CD1c-positive myeloid dendritic cell (primary cell): Measurements from ENCODE around the gene ABHD2.

Experiments used
- DNase-seq: peaks from one replicate; pipeline ENCODE4 v3.0.0-alpha.2; 2016; ENCODE audit errors: extremely low spot score

Gene ABHD2

DNA sequence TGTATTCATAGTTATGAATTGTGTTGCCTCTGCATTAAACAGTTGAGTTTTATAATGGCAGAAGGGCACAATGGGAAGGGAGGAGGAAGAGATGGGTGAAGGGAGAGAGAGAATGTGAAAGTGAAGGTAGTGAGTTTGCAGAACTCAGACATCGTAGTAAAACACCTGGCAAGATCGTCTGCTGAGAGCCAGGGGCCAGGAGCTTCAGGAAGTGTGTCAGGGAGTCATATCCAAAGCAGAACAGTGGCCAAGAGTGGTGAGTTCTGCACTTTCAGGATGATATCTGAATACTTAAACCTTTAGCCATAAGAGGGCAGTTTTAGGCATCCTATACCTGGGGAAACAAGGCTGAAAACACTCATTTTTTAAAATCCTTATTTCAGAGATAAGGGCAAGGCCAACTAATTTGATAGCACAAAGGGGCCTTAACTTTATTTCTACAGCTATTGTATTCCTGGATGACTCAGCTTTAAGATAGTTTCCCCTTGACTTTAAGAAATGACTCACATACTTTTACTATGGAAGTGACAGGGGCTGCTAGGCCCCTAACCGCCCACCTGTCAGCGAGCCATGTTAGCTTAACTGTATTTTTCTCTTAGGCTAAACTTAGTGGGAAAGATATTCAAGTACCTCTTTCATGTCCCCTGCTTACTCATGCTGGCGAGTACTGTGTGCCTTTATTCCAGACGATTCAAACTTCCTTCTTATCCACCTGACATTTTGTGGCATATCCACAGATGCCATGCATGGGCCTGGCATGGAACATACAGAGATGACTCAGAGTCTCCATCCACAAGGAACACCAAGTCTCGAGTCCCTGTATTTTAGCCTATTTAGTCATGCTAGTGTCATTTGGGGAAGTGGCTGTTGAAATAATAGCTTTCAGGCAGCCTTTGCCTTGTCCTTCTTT, 79.3 kb downstream of the ABHD2 start:
- DNase-seq: peak; percentile 81

DNA sequence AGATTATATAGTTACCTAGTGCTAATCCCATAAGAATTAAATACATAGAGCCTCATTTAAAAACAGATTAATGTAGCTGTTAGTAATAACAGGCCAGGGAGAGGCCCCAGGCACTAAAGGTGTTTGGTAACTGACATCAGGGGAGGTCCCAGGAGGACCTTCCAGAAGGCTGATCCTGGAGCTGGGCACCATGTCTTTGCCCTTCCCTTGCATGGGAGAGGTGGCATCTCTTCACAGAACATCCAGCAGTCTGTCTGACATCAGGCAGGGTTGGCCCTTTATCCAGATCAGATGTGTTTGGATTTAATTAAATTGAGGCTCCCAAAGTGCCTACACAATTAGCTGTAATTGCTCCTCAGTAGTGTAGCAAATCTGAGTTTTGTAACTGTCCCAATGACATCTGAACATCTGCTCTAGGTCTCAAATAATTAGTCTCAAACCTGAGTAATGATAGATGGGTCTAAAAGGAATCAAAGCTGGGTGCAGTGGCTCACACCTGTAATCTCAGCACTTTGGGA, 80.1 kb downstream of the ABHD2 start:
- no peak for DNase-seq

DNA sequence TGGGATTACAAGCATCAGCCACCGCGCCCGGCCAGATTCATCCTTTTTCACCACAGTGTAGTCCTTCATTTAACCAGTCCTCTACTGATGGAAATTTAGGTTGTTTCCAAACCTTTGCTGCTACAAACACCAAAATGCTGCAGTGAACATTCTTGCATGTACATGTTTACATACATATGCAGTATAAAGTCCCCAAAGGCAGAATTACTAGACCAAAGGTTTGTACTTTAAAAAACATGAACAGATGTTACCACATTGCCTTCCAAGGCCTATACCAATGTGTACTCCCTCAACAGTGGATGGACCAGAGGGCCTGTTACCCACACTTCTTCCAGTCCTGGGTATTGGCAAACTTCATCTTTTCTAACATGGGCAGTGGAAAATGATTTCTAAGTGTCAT, 82.1 kb downstream of the ABHD2 start:
- no peak for DNase-seq

DNA sequence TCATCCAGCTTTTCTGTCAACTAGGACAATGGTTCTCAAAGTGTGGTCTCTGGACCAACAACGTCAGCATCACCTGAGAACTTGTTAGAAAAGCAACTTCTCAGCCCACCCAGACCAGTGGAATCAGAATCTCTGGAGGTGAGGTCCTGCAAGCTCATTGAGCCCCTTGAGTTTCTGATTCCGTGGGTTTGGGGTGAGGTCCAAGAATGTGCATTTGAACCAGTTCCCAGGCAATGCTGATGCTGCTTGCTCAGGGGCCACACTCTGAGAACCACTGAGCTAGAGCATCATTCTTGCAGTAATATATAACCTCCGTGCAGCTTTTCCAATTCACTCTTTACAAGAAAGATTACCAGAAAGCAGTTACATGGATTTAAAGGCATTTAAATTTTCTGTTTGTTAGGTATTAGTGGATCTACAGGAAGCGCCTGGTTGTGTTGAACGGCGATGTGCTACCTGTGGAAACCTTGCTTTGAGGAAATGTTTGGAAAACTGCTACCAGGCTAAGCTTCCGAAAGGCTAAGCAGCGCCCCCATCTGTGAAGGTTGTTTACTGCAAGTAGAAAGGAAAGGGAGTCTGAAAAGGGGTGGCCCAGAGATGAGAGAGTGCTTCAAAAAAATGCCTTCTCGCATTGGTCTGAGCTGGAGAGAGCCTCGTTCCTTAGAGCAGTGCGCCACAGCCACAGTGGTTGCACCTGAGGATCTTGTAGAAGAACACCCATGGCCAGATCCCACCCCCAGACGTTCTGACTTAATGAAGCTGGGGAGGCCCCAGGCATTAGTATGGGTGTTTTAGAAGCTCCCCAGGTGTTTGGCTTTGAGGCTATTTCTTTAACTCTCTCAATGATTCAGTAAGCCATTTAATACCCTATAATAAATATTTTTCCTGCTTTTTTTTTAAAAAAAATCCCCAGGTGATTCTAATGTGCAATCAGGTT, 83.1 kb downstream of the ABHD2 start:
- DNase-seq: peak; percentile 59

DNA sequence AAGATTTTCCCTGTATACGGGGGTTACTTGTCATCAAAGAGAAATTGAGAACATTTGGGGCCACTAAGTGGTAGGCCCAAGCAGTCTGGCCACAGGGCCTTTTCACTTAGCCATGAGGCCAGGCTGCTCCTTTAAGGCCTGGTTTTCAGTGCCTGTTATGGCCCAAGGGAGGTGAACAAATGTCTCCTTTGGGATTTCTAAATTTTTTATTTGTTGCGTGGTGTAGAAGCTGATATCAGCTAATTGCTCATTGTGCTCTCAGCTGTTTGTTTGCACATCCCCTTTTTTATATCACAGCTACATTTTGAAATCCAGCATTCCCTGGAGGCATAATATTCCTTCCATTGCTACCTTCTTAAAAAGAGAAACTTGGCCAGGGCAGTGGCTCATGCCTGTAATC, 84.7 kb downstream of the ABHD2 start:
- no peak for DNase-seq

DNA sequence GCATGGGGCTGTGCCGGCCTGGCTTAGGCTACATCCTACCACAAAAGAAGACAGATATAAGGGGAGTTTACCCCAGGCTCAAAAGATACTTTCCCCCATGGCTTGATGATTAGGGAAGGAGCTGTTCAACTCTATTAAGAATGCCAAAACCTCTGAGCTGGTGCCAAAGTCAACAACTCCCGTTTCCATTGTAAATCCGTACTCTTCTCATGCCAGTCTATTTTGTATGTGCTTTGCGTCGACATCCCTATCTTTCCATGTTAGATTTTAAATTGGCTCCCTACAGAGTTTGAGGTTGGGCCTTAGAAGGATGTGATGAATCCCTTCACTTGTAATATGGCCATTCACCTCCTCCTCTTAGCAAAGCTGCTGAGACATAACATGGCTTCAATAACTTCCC, 86.2 kb downstream of the ABHD2 start:
- no peak for DNase-seq

DNA sequence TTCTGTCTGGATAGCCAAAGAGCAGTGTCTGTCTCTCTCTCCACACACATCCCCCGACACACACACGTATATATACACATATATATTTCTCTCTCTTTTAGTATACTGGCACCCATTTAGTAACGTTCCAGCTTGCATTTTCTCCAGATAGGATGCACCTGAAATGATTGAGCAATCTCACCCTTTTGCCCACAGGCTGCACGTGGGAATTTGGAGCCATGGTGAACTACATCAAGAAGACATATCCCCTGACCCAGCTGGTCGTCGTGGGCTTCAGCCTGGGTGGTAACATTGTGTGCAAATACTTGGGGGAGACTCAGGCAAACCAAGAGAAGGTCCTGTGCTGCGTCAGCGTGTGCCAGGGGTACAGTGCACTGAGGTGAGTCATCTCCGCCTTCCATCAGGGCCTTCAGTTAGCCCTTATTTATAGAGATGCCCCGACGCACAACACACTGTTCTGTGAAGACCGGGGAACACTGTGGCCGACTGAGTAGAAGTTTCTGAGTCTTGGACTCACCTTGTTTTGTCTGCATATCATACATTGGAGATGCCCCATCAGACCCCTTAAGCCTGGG, 87.4 kb downstream of the ABHD2 start:
- no peak for DNase-seq

DNA sequence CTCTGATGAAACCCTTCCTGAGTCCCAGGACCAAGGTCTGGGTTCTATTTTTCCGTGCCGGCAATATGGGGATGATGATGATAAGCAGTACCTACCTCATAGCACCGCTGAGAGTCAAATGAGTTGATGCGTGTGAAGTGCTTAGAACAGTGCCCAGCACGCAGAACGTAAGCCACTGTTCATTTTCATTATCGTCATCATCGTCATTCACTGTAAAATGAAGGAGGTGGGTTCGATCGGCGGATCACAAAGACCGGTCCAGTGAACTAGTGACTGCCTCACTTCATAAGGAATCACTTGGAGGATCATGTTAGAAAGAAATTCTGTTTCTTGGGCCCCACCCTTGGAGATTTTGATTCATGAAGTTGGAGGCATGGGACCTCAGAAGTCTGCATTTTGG, 88.9 kb downstream of the ABHD2 start:
- DNase-seq: no peak

DNA sequence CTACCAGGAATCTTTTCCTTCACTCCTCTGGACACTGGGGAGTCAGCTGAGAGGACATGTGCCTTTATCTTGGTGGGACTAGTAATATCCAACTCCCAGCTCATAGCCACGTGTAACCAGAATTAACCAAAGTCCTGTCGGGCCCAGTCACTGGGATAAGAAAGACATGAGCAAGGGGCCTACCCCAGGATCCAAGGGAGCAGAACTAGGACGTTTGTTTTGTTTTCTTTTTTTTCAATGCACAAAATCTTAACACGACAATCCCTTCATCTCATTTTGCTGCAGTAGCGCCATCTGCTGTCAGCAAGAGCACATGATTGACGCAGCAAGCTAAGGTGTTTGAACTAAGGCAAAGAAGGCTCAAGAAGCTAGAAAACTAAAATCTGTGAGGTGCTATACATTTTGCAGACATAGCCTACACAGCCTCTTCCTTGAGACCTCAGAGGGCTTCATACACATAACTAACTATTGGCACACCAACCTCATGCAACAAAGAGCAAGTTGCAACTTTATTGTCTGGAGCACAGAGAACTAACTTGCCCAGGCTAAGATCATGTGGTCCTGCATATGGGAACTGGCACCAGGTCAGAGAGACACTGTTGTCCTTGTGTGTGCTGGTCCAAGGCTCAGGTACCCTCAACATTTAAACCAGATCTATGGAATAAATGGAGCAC, 89.5 kb downstream of the ABHD2 start:
- peak; percentile 63 for DNase-seq

DNA sequence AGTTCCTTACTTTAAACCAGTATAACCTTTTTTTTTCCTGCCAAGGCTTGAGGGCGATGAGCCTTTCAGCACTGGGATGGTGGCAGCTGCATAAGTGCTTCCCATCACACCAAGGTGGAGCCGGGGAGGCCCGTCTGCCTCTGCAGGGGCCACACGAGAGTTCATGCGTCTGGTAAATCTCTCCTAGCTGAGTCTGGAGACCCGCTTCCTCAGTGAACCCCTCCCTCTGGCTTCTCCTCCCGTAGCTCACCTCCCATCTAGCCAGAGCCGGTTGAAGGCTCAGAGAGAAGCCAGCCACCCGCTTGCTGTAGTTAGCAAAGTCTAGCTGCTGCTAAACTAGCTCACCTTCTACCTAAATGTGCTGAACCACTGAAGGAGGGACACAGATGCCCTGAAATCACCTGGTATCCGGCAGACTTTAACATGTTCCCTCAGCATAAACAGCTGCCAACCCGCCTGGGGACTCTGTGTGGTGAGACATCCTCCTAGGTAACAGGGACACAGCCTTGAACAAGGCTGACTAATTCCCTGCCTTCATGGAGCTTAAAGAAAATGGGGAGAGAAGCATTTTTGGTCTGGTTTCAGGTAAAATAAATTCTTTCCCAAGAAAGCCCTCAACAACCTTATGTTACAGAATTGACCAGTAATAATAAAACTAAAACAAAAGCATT, 90.2 kb downstream of the ABHD2 start:
- DNase-seq: no peak

DNA sequence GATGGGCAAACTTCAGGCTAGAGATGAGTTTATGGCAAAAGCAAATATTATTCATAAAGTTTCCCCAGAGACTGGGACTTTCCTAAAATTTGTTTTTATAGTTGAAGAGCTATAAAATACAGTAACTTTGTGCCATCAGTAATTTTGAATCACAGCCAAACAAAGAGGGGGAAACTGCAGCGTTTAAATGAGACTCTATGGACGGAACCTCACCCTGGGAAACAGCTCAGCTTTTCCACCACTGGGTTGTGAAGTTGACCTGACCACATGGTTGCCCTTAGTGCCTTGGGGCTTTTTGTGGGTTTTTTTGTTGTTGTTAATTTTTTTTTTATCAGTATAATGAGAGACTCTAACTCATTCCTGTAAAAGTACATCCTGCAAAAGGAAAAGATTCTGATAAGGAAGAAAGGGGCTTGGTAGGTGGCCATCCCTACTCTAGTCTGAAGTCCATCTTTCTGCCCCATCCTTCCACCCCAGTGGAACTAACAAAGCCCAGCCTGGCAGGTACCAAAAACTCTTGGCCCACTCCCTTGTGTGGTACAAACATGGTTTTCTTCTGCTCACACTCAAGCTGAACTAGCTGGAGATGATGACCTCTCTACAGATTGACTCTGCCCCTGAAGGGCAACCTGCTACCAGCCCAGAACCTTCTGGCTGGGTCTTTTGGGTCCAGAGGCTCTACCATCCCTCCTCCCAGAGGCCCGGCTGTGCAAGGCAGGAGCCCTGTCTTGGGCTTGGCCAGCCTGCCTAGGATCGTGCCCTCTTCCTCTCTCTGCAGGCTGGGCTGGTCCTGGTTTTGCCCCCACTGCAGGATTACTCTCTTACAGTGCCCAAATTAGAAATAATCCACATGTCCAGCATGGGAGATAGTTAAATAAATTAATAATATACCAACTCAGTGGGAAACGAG, 92.0 kb downstream of the ABHD2 start:
- DNase-seq: no peak

DNA sequence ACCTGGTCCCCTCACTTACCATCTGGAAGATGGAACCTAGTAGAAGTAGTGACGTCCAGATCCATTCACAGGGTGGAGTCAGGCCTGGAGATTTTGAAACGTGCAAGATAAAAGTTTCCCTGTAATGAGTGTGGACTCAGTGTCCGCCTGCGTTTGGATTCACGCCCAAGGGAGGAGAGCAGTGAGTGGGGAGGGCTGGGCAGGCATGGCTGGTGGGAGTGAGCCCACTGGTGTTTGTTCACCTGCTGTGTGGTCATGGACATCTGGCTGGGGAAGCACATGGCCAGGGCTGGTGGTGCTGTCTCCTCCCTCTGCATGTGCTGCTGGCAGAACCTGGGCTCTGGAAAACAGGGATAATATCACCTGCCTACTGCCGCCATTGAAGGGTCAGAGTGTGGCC, 96.1 kb downstream of the ABHD2 start:
- no peak for DNase-seq

DNA sequence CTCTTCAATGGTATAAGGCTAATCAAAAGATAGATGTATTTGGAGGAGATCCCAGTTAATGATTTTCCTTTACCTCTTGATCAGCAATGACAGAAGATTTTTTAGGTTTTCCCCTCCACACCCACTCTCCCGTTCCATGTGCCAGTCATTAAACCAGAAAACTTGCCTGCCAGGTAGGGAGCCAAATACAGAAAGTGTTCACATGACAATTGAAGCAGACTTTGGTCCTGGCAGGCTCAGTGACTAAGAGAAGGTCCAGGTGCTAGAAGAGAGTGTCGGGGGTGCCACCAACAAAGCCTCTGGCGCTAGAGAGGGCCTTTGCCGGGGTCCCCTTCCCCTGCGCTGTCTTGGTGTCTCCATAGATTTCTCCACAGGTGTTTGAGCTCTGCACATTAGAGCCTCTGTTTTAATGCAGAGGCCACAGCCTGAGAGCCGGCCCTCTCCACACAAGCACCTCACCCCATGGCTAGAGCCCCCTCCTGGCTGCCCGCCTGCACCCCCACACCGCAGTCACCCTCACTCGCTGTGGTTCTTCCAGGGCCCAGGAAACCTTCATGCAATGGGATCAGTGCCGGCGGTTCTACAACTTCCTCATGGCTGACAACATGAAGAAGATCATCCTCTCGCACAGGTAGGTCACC, 96.8 kb downstream of the ABHD2 start:
- DNase-seq: no peak

DNA sequence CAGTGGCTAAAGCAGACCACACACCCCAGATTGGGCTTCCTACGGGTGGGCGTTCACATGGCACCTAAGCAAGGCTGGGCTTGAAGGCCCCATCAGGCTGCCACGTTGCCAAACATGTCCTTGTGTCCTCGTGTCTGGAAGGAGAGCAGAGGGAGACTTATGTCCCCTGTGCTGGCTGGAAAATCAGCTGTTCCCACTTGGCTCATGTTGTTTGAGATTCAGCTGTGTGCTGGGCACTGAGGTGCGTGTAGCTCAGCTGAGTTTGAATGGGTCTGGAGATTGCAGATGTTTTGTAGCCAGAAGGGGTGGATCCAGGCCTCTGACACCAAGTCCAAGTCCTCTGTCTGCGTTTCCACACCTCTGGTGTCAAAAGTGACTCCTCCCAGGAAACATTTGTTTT, 98.5 kb downstream of the ABHD2 start:
- DNase-seq: no peak

DNA sequence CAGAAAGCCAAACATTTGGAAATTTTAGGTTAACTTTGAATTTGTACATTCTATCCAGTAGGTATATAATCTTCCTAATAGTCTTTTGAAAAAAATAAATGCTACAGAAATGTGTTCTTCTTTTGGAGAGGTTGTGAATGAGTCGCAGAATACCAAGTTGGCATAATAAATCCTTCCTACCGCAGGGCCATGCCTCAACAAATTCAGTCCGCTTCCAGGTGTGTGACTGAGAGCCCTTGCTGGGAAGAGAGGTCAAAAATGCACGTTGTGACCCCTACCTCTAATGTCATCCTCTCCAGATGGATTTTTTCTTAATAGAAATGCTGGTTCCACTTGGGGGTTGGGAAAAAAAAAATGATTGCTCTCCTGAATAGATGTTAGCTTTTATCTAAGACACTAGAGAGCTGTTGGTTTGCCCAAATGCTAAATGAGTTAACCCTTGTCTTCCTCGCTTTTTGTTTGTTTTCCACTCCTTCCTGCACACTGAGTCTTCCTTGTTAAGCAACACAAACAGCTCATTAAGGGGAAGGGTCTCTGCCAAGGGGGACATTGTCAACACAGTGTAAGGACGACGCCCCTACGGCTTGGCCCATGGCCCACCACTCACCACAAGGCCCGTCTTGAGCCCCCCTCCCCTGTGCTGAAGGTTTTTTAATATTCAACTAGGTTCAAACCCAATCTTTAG, 99.2 kb downstream of the ABHD2 start:
- no peak for DNase-seq

DNA sequence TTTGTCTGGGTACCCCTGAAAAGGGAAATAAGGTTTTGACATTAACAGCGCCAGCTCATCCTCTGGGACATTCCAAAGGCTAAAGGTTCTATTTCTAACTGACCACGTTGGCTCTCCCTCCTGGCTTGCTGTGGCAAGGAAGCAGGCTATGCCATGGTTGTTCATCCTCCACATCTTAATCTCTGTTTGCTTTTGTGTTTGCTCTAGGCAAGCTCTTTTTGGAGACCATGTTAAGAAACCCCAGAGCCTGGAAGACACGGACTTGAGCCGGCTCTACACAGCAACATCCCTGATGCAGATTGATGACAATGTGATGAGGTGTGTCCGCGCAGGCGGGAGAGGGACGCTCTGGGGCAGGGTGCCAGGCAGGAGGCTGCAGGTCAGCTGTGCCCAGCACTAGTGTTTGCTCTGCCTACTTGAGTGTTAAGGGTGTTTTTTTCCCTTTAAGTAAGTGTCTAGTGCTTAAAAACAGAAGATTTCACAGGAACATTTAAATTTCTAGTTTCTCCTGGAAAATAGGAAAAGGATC, 99.8 kb downstream of the ABHD2 start:
- DNase-seq: no peak

DNA sequence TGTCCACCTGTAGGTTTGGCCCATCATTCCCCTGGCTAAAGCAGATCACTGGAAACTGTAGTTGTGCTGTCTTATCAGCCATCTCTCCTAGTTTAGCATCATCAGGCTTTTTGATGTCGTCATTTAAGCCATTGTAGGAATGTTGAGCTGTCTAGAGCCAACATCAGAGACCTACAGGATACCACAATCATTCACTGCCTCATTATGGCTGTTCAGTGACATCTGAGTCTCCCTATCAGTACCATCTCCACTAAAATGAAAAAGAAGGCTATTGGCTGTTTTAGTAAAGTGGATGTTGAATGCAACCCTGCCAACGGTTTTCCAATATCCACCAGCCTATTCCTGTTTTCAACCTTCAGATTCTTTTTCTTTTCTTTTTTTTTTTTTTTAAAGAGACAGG, 103.9 kb downstream of the ABHD2 start:
- DNase-seq: no peak

DNA sequence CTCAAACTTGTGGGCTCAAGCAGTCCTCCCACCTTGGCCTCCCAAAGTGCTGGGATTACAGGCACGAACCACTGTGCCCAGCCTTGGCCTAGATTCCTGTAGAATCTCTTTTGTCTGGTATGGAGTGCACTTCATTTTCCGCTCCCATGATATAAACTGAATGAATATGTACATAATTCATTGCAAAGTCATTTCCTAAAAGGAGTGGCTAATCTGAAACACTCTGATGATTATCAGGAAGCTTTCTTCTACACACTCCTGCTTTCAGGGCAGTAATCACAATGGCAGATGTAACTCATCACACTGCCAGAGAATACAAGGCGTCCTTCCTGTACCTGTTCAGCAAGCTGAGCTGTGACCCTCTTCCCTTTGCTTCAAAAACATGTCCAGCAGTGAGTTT, 104.5 kb downstream of the ABHD2 start:
- no peak for DNase-seq

DNA sequence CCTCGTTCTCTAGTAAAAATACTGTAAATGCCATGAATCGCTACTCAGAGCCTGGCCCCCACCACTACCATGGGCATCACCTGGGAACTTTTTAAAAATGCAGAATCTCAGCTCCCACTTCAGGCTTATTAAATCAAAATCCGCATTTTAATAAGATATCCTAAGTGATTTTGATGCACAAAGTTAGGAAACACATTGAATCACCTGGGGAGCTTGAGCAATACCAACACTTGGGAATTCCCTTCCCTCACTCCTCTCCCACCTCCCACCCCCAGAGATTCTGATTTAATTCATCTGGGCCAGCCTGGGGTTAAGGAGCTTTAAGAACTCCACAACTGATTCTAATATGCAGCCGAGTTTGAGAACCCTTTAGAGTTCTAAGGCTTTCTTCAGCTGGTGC, 106.4 kb downstream of the ABHD2 start:
- no peak for DNase-seq
